Activated T-helper 2 cell treated with anti-CD3 and anti-CD28 coated beads, Interferon-gamma antibody, Interleukin-2, Interleukin-4, amounts not matched to agents 10 μg/mL and 5 μg/mL and 100 μg/mL, durations not matched to agents 14 hours and 24 hours and 36 hours (primary cell): ENCODE data around the gene FOSB. TPM values are rescaled to one million over a fixed set of nuclear protein-coding genes. Genes with fewer than 3 reads are reported as not detected.

Experiments
- DNase-seq: peaks from one replicate; pipeline ENCODE4 v3.0.0; 2021; ENCODE audit warnings: low spot score
- H3K27ac Mint-ChIP-seq: one replicate; pipeline ENCODE4 v1.8.0; 2021; ENCODE audit warnings: mixed read lengths
- H3K27me3 Mint-ChIP-seq: one replicate; pipeline ENCODE4 v1.8.0; 2021; ENCODE audit warnings: low read depth, mixed read lengths
- H3K36me3 Mint-ChIP-seq: one replicate; pipeline ENCODE4 v1.8.0; 2021; ENCODE audit warnings: low read depth, mixed read lengths
- H3K4me1 Mint-ChIP-seq: one replicate; pipeline ENCODE4 v1.8.0; 2021; ENCODE audit warnings: low read depth, mixed read lengths
- H3K4me3 Mint-ChIP-seq: one replicate; pipeline ENCODE4 v1.8.0; 2021; ENCODE audit warnings: low read depth, mild to moderate bottlenecking, moderate library complexity, mixed read lengths
- H3K9me3 Mint-ChIP-seq: one replicate; pipeline ENCODE4 v1.8.0; 2021; ENCODE audit warnings: mixed read lengths
- intact Hi-C: fragments of 100-400 bp; cut with micrococcal nuclease; formaldehyde crosslinking; loops from one replicate; pipeline ENCODE4 v1.15.1; 2023
- total RNA-seq: library from RNA; stranded (reverse); gene quantifications from 2 replicates; pipeline ENCODE4 v1.2.3, GENCODE V29; 2022

FOSB gene
- total RNA-seq, 1 donor from 2014 or later, result 10.2 TPM

GRCh38 chr19:45471931-45472562 is 4.3 kb downstream of the FOSB start:
- Mint-ChIP-seq H3K27me3 (peaks cover 48% of the 10 kb centered on the region), H3K4me3 (no peak overlapping the region), H3K4me1 (peaks cover 32% of the 10 kb centered on the region), H3K27ac (no peak overlapping the region), H3K9me3 (no peaks in the 10 kb centered on the region), H3K36me3 (peaks cover 39% of the 10 kb centered on the region)
- intact Hi-C loops, result no loop called here
- no peak for DNase-seq

- DNase-seq, result no peak
- Mint-ChIP-seq H3K4me1 (peaks cover 32% of the 10 kb centered on the region), H3K36me3 (peaks cover 39% of the 10 kb centered on the region), H3K27ac (no peak overlapping the region), H3K27me3 (peaks cover 46% of the 10 kb centered on the region), H3K4me3 (no peak overlapping the region), H3K9me3 (no peaks in the 10 kb centered on the region)
- intact Hi-C loops, result no loop called here
Measured at GRCh38 chr19:45472563-45473366, 5.0 kb downstream of the FOSB start.

GRCh38 chr19:45473367-45473681 is 5.5 kb downstream of the FOSB start:
- no peak for DNase-seq
- Mint-ChIP-seq H3K27ac (no peak overlapping the region), H3K27me3 (peaks cover 46% of the 10 kb centered on the region), H3K4me1 (peaks cover 36% of the 10 kb centered on the region), H3K4me3 (no peak overlapping the region), H3K9me3 (no peaks in the 10 kb centered on the region), H3K36me3 (peaks cover 39% of the 10 kb centered on the region)
- intact Hi-C loops, result no loop called here

GRCh38 chr19:45473682-45474605 is 6.1 kb downstream of the FOSB start:
- intact Hi-C loops, result no loop called here
- H3K27ac Mint-ChIP-seq, result no peak overlapping the region
- peaks cover 46% of the 10 kb centered on the region for H3K27me3 Mint-ChIP-seq

GRCh38 chr19:45474606-45475521 is 7.1 kb downstream of the FOSB start:
- H3K27me3 Mint-ChIP-seq, result peaks cover 46% of the 10 kb centered on the region
- peaks cover 40% of the 10 kb centered on the region for H3K4me1 Mint-ChIP-seq
- no peaks in the 10 kb centered on the region for H3K9me3 Mint-ChIP-seq
- H3K36me3 Mint-ChIP-seq, result peaks cover 39% of the 10 kb centered on the region
- intact Hi-C loops, result loop anchor here (5.0 kb wide), 1 partner anchor 223 kb away; the partner anchor contains the start of gene MARK4
- H3K4me3 Mint-ChIP-seq, result no peak overlapping the region
- H3K27ac Mint-ChIP-seq, result no peak overlapping the region
- DNase-seq, result no peak

More at GRCh38 chr19:45473682-45474605, 6.1 kb downstream of the FOSB start:
- Mint-ChIP-seq H3K36me3 (peaks cover 39% of the 10 kb centered on the region), H3K9me3 (no peaks in the 10 kb centered on the region), H3K4me3 (no peak overlapping the region), H3K4me1 (peaks cover 37% of the 10 kb centered on the region)
- DNase-seq, result no peak

- Mint-ChIP-seq H3K4me1 (peaks cover 38% of the 10 kb centered on the region), H3K4me3 (no peak overlapping the region), H3K27ac (no peak overlapping the region), H3K27me3 (peaks cover 46% of the 10 kb centered on the region), H3K36me3 (peaks cover 35% of the 10 kb centered on the region), H3K9me3 (no peaks in the 10 kb centered on the region)
- intact Hi-C loops, result loop anchor here (5.0 kb wide), 1 partner anchor 223 kb away; the partner anchor contains the start of gene MARK4
- DNase-seq, result no peak
Measured at GRCh38 chr19:45475537-45476291, 7.9 kb downstream of the FOSB start.

GRCh38 chr19:45476304-45476703 is 8.5 kb downstream of the FOSB start:
- Mint-ChIP-seq H3K36me3 (peaks cover 33% of the 10 kb centered on the region), H3K4me1 (peaks cover 38% of the 10 kb centered on the region), H3K4me3 (peak overlapping the region; percentile 52), H3K27me3 (peaks cover 46% of the 10 kb centered on the region), H3K27ac (no peak overlapping the region), H3K9me3 (no peaks in the 10 kb centered on the region)
- intact Hi-C loops, result loop anchor here (5.0 kb wide), 1 partner anchor 224 kb away; the partner anchor contains the start of gene MARK4
- DNase-seq, result no peak

- Mint-ChIP-seq H3K4me3 (peak overlapping the region; percentile 57), H3K27me3 (peaks cover 38% of the 10 kb centered on the region), H3K9me3 (no peaks in the 10 kb centered on the region), H3K4me1 (peaks cover 33% of the 10 kb centered on the region), H3K36me3 (peaks cover 24% of the 10 kb centered on the region), H3K27ac (no peak overlapping the region)
- intact Hi-C loops, result loop anchor here (5.0 kb wide), 1 partner anchor 225 kb away; the partner anchor contains the start of gene MARK4
- no peak for DNase-seq
Measured at GRCh38 chr19:45477186-45477585, 9.4 kb downstream of the FOSB start.

GRCh38 chr19:45477713-45478453 is 10.1 kb downstream of the FOSB start:
- peaks cover 32% of the 10 kb centered on the region for H3K27me3 Mint-ChIP-seq
- H3K4me1 Mint-ChIP-seq, result peaks cover 27% of the 10 kb centered on the region
- H3K36me3 Mint-ChIP-seq, result peaks cover 17% of the 10 kb centered on the region
- H3K4me3 Mint-ChIP-seq, result peak overlapping the region; percentile 67
- no peaks in the 10 kb centered on the region for H3K9me3 Mint-ChIP-seq
- intact Hi-C loops, result loop anchor here (1.0 to 5.0 kb wide), 6 partner anchors 9 to 226 kb away; partner anchors contain the start of genes MARK4 and PPP1R13L
- DNase-seq, result peak; percentile 27
- peak overlapping the region; percentile 98 for H3K27ac Mint-ChIP-seq

GRCh38 chr19:45478454-45479238 is 10.8 kb downstream of the FOSB start:
- DNase-seq, result peak; percentile 88
- H3K4me1 Mint-ChIP-seq, result peaks cover 27% of the 10 kb centered on the region
- H3K9me3 Mint-ChIP-seq, result no peaks in the 10 kb centered on the region
- peak overlapping the region; percentile 98 for H3K27ac Mint-ChIP-seq
- peaks cover 25% of the 10 kb centered on the region for H3K27me3 Mint-ChIP-seq
- H3K36me3 Mint-ChIP-seq, result peaks cover 11% of the 10 kb centered on the region
- H3K4me3 Mint-ChIP-seq, result peak overlapping the region; percentile 67
- intact Hi-C loops, result loop anchor here (1.0 to 5.0 kb wide), 9 partner anchors 9 to 226 kb away; partner anchors contain the start of genes ERCC2, MARK4 and PPP1R13L
